Measurements from ENCODE around the gene GSTO2. TPM values are rescaled to one million over a fixed set of nuclear protein-coding genes. Genes with fewer than 3 reads are reported as not detected.

The GSTO2 gene
- total and polyA plus RNA-seq, 2 of the 4 experiments (the other 2 are of a cell fraction), result 1.4 to 2.3 TPM

GRCh38 chr10:104334561-104334960 lies 65.6 kb downstream of the GSTO2 start:
- no TSS peak for BruUV-seq (replicated peaks)
- ATAC-seq (ENCODE audit: low read depth) (no peak), DNase-seq (no peak)
- Histone ChIP-seq H3K14ac (replicated peaks; ENCODE audit: low read depth, low read length) (no peak overlapping the region), H4K20me1 (ENCODE audit: insufficient read depth, low read length) (peaks cover 73% of the 10 kb centered on the region), H2BK20ac (ENCODE audit: low read depth, low read length) (no peak overlapping the region), H3K27me3 (ENCODE audit: control insufficient read depth, insufficient read depth, low read length) (no peaks in the 10 kb centered on the region), H2BK5ac (ENCODE audit: low read depth, low read length, poor library complexity, severe bottlenecking) (no peak overlapping the region), H4K5ac (ENCODE audit: low read depth, low read length) (no peak overlapping the region), H4K8ac (ENCODE audit: low read depth in 2 of 2, low read length in 2 of 2) (no peak overlapping the region), H3K56ac (ENCODE audit: extremely low read depth, insufficient read depth, low read length) (no peak overlapping the region), H3K9me1 (ENCODE audit: insufficient read depth, low read length) (peaks cover 44% of the 10 kb centered on the region), H3K4me2 (ENCODE audit: low read depth, low read length) (no peak overlapping the region), H3K79me1 (ENCODE audit: low read depth in 1 of 2, low read length in 2 of 2) (peaks cover 2 to 68% of the 10 kb centered on the region in 2 experiments; a peak in 2 of 4 replicates), H2BK120ac (ENCODE audit: low read depth, low read length) (no peak overlapping the region), H3K36me3 (ENCODE audit: control insufficient read depth, insufficient read depth, low read length) (peaks cover 3% of the 10 kb centered on the region; the same call in 1 of the 2 replicates), H2AK5ac (ENCODE audit: low read depth, low read length) (no peak overlapping the region), H2AK9ac (replicated peaks; ENCODE audit: low read depth, low read length, poor library complexity) (no peak overlapping the region), H3K4me1 (ENCODE audit: control insufficient read depth, insufficient read depth, low read length) (peaks cover 50% of the 10 kb centered on the region), H3K23ac (ENCODE audit: low read depth, low read length) (0 out of 2 replicates have a peak overlapping the region, but pooled peaks have one; percentile 32), H3K4ac (ENCODE audit: low read depth, low read length) (no peak overlapping the region), H2BK15ac (ENCODE audit: low read depth, low read length) (no peak overlapping the region), H3K9me3 (ENCODE audit: control insufficient read depth, insufficient read depth, low read length) (no peaks in the 10 kb centered on the region), H3K4me3 (ENCODE audit: insufficient read depth, low read depth, low read length) (no peak overlapping the region), H3K9ac (ENCODE audit: low read depth, low read length) (no peak overlapping the region), H4K91ac (ENCODE audit: insufficient read depth, low read depth, low read length) (peak overlapping the region; percentile 26; the same call in 1 of the 2 replicates), H3K27ac (ENCODE audit: insufficient read depth, low read length) (no peak overlapping the region), H2AFZ (replicated peaks; ENCODE audit: low read length, poor library complexity) (no peak overlapping the region), H3K18ac (ENCODE audit: low read depth, low read length) (no peak overlapping the region)
- TF ChIP-seq POLR2A (IDR thresholded peaks at IDR 0.05; ENCODE audit: low read depth, low read length), result no peak; the same call in 1 of the 2 replicates
- POLR2A ChIA-PET (ENCODE audit: unreplicated experiment), result no interaction called here
- CTCF ChIA-PET, result no interaction called here
- intact Hi-C loops (cut with micrococcal nuclease), result no loop called here
- in situ Hi-C loops (cut with MboI; ENCODE audit: low sequenced_read_pairs), result no loop called here
- dilution Hi-C loops (cut with HindIII; ENCODE audit: low sequenced_read_pairs, unreplicated experiment), result no loop called here
- 100% methylated on average over 2 of the region's 6 CpGs; no CpG with 5 or more reads in 1 of the 2 experiments for WGBS, 2 experiments (ENCODE audit: extremely low coverage in 2 of 2, insufficient read length in 1 of 2)

Measured in IMR-90 (cell line).